Stimulated activated CD4-positive, alpha-beta T cell treated with anti-CD3 and anti-CD28 coated beads, Interleukin-4, amount 100 ng/mL, for 48 hours (primary cell): ENCODE results near the gene PRKAR1B.

Source experiments
- DNase-seq, 2 donors: peaks; one replicate each; pipeline ENCODE4 v3.0.0-alpha.2; 2020; ENCODE audit warnings: low read depth in 2 of 2

The PRKAR1B gene

DNA sequence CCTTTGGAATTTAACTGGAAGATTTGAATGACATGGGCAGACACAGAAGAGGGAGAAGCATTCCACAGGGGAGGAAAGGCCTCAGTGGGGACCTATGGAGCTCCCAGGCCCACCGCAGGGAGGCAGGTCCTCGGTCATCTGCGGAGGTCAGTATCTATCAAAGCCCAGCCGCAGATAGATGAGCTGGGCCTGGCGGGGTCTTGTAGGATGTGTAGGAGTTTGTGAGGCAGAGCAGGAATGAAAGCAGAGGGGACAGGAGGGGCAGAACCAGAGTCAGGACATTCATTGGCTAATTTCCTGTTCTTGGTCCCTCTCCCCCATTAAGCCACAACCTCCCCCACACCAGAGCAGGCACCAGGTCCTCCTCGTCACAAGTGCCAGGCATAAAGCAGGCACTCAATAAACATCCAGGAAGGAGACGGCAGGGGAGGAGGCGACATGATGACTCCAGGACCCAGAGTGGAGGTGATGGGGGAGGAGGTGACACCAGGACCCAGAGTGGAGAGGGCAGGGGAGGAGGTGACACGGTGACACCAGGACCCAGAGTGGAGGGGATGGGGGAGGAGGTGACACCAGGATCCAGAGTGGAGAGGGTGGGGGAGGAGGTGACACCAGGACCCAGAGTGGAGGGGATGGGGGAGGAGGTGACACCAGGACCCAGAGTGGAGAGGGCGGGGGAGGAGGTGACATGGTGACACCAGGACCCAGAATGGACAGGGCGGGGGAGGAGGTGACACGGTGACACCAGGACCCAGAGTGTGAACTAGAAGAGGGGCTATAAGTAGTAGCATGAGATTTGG is 123.7 kb downstream of the PRKAR1B start:
- peak; percentile 52 to 60 for DNase-seq

DNA sequence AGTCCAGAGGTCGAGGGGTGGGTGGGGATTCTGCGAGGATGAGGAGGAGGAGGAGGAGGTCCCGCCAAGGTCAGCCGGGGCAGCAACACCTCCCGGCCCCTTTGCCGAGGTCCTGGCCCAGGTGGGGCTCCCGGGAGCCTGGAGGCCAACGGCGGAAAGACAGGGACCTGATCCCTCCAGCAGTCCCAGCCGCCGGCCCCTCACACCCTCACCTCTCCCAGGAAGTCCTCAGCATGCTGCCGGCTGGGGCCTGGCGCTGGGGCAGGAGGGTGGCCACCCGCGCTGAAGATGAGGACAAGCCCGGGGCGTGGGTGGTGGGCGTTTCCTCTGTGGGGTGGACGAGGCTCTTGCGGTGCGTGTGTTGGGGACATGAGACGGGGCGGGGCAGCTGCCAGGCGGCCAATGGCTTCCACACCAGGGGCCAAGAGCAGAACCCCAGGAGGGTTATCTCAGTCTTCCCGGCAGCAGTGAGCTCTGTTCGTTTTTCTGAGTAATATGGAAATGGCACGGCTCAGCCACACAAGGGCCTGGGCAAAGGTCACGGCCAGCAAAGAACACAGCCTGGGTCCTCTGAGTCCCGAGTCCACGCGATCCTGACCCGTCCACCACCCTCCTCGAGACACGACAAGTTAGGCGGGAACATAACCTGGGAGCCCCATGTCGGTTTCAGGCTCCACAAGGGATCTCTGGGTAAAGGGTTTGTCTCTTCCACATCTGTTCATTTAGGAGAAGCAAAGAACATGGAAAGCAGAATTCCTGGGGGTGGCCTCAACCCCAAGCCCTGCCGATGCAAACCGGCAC is 124.5 kb downstream of the PRKAR1B start:
- DNase-seq: peak; percentile 61 to 79

- DNase-seq: peak; percentile 86 to 93
Measured at GRCh38 chr7:601595-602340, 125.3 kb downstream of the PRKAR1B start.

GRCh38 chr7:601036-601594 is 126.0 kb downstream of the PRKAR1B start:
- no peak for DNase-seq

DNA sequence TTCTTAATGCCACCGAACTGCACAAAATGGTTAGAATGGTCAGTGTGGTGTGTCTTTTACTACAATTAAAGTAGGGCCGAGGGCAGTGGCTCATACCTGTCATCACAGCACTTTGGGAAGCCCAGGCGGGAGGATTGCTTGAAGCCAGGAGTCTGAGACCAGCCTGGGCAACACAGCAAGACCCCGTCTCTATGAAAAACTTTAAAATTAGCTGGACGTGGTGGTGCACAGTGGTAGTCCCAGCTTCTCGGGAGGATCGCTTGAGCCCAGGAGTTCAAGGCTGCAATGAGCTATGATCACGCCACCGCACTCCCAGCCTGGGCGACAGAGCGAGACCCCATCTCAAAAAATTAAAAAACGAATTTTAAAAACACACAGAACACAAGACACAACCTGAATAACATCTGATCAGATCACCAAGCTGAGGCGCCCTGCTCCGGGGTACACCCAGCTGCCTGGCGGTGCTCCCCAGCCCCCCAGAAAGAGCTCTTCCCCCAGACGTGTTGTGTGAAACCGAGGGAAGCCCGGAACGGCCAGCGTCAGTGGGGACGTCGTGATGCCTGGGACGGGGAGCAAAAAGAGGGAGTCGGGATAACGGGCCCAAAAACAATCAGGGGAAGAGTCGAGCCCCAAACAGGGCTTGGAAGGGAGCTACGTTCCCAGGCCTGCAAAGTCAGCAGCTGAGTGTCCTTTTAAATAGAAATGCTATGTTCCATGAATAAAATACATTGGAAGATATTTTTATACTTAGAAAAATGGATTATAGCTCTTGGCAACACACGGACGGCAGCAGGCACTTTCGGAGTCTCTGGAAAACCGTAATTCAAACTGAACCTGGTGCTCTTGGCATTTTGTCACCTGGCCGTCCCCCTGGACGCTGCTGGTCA is 126.7 kb downstream of the PRKAR1B start:
- no peak for DNase-seq

- no peak for DNase-seq
Measured at GRCh38 chr7:598899-599298, 128.2 kb downstream of the PRKAR1B start.

DNA sequence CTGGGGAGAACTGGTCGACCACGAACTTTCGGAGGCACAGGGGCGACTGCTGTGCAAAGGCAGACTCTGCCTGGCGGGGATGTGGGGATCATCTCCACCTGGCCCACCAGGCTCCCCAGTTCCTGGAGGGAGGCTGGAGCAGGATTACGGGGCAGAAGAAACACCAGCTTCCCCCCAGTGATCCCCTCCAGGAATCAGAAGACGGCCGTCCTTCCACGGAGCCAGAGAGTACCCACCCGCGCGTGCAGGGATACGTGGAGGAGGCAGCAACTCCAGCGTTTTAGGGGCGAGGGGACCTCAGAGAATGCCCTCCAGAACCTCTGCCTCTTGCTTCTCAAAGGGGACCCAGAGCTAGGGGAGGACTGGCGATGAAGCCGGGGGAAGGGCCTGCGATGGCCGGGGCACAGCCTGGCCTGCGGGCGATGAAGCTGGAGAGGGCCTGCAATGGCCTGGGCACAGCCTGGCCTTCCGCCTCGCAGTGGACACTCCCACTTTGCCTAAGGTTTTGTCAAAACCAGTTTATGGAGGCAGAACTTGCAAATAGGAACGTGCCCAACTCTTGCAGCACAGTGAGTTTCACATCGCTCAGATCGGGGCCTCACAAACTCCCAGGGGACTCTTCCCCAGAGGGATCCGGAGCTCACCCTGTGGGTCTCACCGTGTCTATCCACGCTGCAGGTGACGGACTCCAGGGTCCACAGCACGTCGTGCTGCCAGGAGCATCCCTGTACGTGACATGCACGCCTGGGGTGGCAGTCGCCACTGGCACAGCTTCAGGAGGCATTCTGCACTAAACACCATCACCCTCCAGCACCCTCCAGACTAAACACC is 129.5 kb downstream of the PRKAR1B start:
- no peak for DNase-seq

DNA sequence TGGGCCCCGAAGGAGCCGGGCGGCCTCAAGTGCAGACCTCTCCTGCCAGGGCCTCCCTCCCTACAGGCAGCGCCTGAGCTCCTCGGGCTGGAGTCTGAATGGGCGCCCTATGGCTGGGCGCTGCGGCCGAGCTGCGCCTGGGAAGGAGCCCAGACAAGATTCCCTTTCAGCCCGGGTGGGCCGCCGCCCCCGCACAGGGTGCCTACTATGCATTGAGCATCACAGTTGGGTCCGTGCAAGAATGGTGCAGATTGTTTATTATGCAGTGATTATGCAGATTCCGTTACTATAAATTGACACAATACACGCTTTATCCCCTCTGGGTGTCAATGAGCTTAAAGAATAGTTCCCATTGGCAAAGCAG is 130.3 kb downstream of the PRKAR1B start:
- no peak for DNase-seq

DNA sequence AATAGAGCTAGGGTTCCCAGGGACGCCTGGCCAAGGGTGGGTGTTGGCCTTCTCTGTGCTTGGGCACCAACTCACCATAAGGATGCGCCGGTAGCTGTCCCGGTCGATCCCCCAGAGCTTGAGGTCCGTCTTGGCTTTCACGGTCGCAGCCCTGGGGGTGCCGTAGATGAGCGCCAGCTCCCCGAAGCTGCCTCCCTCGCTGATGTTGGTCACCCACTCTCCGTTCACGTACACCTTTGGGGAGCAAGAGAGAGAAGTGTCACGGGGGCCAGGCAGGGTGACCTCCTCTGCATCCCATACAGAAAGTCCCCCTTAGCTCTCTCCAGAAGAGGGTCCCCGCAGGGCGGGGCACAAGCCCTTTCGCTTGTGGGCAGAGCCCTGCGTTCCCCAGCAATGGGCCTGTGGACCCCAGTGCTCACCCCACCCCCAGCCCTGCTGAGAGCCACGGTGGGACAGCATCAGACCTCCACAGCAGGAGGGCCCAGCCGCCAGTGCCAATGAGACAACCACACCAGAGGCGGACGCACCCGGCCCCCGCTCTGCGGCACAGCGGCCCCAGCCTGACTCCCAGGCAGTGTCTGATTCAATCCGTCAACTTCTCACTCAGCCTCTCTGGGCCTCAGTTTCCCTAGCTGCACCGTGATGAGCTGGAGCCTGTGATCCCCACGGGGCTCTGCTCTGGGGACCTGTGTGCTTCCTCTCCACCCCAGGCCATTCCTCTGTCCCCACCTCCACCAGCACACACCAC is 130.8 kb downstream of the PRKAR1B start:
- DNase-seq: no peak

DNA sequence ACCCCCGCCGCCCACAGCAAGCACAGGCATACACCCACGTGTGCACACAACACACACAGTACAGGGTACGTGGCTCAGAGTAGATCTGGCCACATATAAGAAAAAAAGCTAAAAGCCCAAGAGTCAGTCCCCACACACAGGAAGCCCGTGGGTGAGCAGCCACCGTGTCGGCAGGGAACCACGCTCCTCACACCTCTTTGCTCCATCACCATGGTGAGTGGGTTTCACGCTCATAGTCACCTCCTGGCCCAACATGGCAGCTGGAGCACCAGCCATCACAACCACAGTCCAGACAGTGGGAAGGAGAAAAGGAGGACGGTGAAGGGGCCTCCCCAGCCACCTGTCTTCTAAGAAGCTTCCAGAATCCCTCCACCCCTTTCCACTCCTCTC is 131.5 kb downstream of the PRKAR1B start:
- DNase-seq: peak in 1 of 2 donors; percentile 18

DNA sequence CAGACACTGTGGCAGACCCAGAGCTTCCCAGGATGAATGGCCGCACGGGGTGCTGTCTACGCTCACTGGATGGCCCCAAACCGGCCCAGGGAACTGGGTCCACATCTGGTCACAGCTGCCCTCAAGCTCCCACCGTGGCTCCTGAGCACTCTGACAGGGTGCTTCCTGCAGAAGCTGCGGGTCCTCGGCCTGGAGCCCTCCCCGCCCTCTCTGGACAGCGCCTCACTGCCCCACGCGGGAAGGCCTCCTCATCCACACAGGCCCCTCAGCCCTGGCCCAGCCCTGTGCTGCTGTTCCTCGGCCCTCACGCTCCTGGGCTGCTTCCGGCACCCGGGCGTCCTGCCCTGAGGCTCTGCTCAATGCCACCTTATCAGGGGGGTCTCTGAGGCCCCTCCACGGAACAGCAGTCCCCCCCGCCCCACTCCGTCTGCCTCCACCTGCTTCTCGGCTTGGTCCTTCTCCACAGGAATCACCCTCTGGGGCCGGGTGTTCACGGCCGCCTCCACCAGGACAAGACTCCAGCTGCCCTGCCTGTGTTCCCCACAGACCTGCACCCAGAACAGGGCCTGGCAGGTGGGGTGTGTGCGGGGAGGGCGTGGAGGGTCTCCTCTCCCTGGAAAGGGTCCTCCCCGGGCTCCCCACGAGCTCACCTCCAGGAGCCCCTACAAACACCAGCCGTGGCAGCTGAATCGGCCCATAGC is 132.0 kb downstream of the PRKAR1B start:
- DNase-seq: no peak

DNA sequence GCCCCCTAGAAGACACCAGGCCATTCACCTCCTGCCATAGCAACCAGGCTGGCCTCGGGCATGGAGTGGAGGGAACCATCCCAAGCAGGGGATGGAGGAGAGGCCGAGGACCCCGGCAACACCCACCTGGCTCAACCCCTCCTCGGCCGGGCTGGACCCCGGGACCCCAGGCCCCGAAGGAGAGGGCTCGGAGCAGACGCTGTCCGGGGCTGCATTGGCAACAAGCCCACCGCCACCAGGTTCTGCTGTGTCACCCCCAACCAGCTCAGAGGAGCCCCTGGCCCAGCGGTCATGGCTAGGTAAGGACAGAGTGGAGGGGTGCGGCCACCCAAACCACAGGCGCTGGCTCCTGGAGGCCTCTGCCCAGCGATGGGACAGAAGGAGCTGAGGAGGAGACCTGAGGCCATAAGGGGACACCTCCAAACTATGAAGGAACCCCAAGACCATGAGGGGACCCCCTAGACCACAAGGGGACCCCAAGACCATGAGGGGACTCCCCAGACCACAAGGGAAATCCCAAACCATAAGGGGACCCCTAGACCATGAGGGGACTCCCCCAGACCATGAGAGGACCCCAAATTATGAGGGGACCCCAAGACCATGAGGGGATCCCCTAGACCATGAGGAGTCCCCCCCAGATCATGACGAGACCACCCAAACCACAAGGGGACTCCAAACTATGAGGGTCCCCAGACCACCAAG is 132.7 kb downstream of the PRKAR1B start:
- no peak for DNase-seq

- DNase-seq: no peak
Measured at GRCh38 chr7:593324-594115, 133.6 kb downstream of the PRKAR1B start.

GRCh38 chr7:591856-592628 is 135.0 kb downstream of the PRKAR1B start:
- DNase-seq: no peak

GRCh38 chr7:590731-591551 is 136.1 kb downstream of the PRKAR1B start:
- DNase-seq: no peak
